A673 (cell line): ENCODE results near the gene DNM1. TPM values are rescaled to one million over a fixed set of nuclear protein-coding genes. Genes with fewer than 3 reads are reported as not detected.

Experiments
- BruUV-seq: library from RNA; stranded (reverse); fragments of 400-500 nt; replicated peaks from 2 replicates; lab custom pipeline; 2021; lab: Mats Ljungman, UMichigan
- CTCF ChIA-PET: fragments of 300-600 bp; sonication (Branson Sonifier 250); formaldehyde crosslinking; loops from one replicate; lab custom pipeline; 2022; ENCODE audit warnings: antibody characterized with exemption; lab: Charles Lee
- POLR2A ChIA-PET: fragments of 300-600 bp; sonication (Branson Sonifier 250); formaldehyde crosslinking; loops from one replicate; lab custom pipeline; 2022; ENCODE audit warnings: antibody characterized with exemption; ENCODE audit not compliant: low non-redundant PET; lab: Charles Lee
- DNase-seq: peaks from one replicate; pipeline ENCODE4 v3.0.0-alpha.2; 2015; ENCODE audit warnings: low spot score
- H3K27ac ChIP-seq: fragments of 200-600 bp; sonication (generic); 2 replicates; pipeline ENCODE4 v1.5.1; 2016; ENCODE audit warnings: mixed run types, low read depth, mild to moderate bottlenecking, mixed read lengths, antibody characterized with exemption, low read length; ENCODE audit not compliant: poor library complexity, severe bottlenecking
- H3K27me3 ChIP-seq: fragments of 200-600 bp; sonication (generic); replicated peaks from 2 replicates; pipeline ENCODE4 v1.6.1; 2017; ENCODE audit warnings: mixed run types, low read depth, mild to moderate bottlenecking, mixed read lengths, antibody characterized with exemption, low read length; ENCODE audit not compliant: insufficient read depth, poor library complexity
- H3K36me3 ChIP-seq: fragments of 200-600 bp; sonication (generic); 2 replicates; pipeline ENCODE4 v1.6.1; 2016; ENCODE audit warnings: mixed run types, mild to moderate bottlenecking, mixed read lengths, antibody characterized with exemption, low read length; ENCODE audit not compliant: insufficient read depth, poor library complexity, severe bottlenecking
- H3K4me1 ChIP-seq: fragments of 200-600 bp; sonication (generic); 2 replicates; pipeline ENCODE4 v1.6.1; 2017; ENCODE audit warnings: mixed run types, mild to moderate bottlenecking, mixed read lengths, antibody characterized with exemption, low read length; ENCODE audit not compliant: insufficient read depth, poor library complexity, severe bottlenecking
- H3K4me3 ChIP-seq: fragments of 200-600 bp; sonication (generic); 2 replicates; pipeline ENCODE4 v1.5.1; 2016; ENCODE audit warnings: low read depth, mixed run types, mild to moderate bottlenecking, mixed read lengths, low read length; ENCODE audit not compliant: poor library complexity, severe bottlenecking
- H3K9me3 ChIP-seq: fragments of 200-600 bp; sonication (generic); 2 replicates; pipeline ENCODE4 v1.6.1; 2016; ENCODE audit warnings: mixed run types, low read depth, mild to moderate bottlenecking, mixed read lengths, antibody characterized with exemption, low read length; ENCODE audit not compliant: poor library complexity, severe bottlenecking
- EZH2 ChIP-seq: fragments of 200-600 bp; sonication (generic); IDR thresholded peaks from 2 replicates; pipeline ENCODE4 v1.6.1; 2017; ENCODE audit warnings: borderline replicate concordance, low read depth, mild to moderate bottlenecking, mixed read lengths, antibody characterized with exemption, low read length; ENCODE audit not compliant: poor library complexity, severe bottlenecking
- intact Hi-C: fragments of 100-400 bp; cut with micrococcal nuclease; formaldehyde crosslinking; loops from one replicate; pipeline ENCODE4 v1.10.0; 2022; ENCODE audit not compliant: unreplicated experiment
- total RNA-seq: library from RNA; stranded (reverse); gene quantifications from 2 replicates; pipeline ENCODE4 v1.2.3, GENCODE V29; 2021
- TF ChIP-seq, protein P1 (sequence below): fragments of 300-800, 200-600 bp; sonication (generic); conservative IDR thresholded peaks from 2 replicates; pipeline ENCODE4 v1.5.1; 2017; ENCODE audit warnings: low read depth, mild to moderate bottlenecking, antibody characterized with exemption, low read length, moderate library complexity, mixed read lengths

Gene DNM1
- total RNA-seq, 1 experiment from 2014 or later = 7.6 TPM

- intact Hi-C loops = no loop called here
- Histone ChIP-seq H3K27ac (no peak overlapping the region), H3K36me3 (no peaks in the 10 kb centered on the region), H3K4me1 (no peaks in the 10 kb centered on the region), H3K9me3 (no peaks in the 10 kb centered on the region), H3K4me3 (no peak overlapping the region), H3K27me3 (no peaks in the 10 kb centered on the region)
- BruUV-seq = no TSS peak
- POLR2A ChIA-PET = no interaction called here
- no peak for DNase-seq
- CTCF ChIA-PET = no interaction called here
- TF ChIP-seq EZH2 = no peak
- TF ChIP-seq, protein P1, sequence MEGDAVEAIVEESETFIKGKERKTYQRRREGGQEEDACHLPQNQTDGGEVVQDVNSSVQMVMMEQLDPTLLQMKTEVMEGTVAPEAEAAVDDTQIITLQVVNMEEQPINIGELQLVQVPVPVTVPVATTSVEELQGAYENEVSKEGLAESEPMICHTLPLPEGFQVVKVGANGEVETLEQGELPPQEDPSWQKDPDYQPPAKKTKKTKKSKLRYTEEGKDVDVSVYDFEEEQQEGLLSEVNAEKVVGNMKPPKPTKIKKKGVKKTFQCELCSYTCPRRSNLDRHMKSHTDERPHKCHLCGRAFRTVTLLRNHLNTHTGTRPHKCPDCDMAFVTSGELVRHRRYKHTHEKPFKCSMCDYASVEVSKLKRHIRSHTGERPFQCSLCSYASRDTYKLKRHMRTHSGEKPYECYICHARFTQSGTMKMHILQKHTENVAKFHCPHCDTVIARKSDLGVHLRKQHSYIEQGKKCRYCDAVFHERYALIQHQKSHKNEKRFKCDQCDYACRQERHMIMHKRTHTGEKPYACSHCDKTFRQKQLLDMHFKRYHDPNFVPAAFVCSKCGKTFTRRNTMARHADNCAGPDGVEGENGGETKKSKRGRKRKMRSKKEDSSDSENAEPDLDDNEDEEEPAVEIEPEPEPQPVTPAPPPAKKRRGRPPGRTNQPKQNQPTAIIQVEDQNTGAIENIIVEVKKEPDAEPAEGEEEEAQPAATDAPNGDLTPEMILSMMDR = no peak
These were observed 79.3 kb downstream of the DNM1 start for GRCh38 chr9:128282500-128282899.

- H3K27ac ChIP-seq = no peak overlapping the region
- no peaks in the 10 kb centered on the region for H3K9me3 ChIP-seq
- H3K36me3 ChIP-seq = no peaks in the 10 kb centered on the region
- no TSS peak for BruUV-seq
- no peak for DNase-seq
- no peaks in the 10 kb centered on the region for H3K4me1 ChIP-seq
- no peaks in the 10 kb centered on the region for H3K27me3 ChIP-seq
- POLR2A ChIA-PET = no interaction called here
- no peak overlapping the region for H3K4me3 ChIP-seq
- TF ChIP-seq EZH2 = no peak
- TF ChIP-seq, protein P1 = no peak
- CTCF ChIA-PET = interaction anchor here (0.5 kb wide), 1 partner anchor 126 kb away, joined by 8 read pairs; no protein-coding TSS in a partner anchor
- intact Hi-C loops = no loop called here
These were observed 82.0 kb downstream of the DNM1 start for GRCh38 chr9:128285033-128285784.

DNA sequence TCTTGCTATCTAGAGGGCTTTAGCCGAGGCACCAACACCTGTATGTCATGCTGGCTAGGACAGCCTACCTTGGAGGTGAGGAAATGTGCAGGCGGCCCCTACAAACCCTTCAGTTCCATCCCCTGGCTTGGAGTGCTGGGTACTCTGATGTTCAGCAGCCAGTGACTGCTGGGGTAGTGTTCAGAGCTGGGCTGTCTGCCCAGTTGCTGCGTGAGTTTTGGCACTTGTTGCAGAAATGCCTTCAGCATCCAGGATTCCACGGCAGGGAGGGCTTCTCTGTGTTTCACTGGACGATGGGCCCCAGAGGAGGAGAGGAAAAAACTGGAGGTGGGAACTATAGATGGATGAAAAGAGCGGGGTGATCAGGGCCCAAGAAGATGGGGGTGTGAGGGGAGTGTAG lies 83.3 kb downstream of the DNM1 start:
- TF ChIP-seq, protein P1 = no peak
- TF ChIP-seq EZH2 = no peak
- CTCF ChIA-PET = interaction anchor here (0.6 kb wide), 1 partner anchor 355 kb away, joined by 8 read pairs; no protein-coding TSS in a partner anchor
- POLR2A ChIA-PET = interaction anchor here (0.6 kb wide), 1 partner anchor 13 kb away, joined by 8 read pairs; no protein-coding TSS in a partner anchor
- H3K4me1 ChIP-seq = no peaks in the 10 kb centered on the region
- H3K27me3 ChIP-seq = no peaks in the 10 kb centered on the region
- DNase-seq = no peak
- H3K9me3 ChIP-seq = no peaks in the 10 kb centered on the region
- BruUV-seq = no TSS peak
- no peak overlapping the region for H3K4me3 ChIP-seq
- H3K27ac ChIP-seq = no peak overlapping the region
- intact Hi-C loops = no loop called here
- H3K36me3 ChIP-seq = no peaks in the 10 kb centered on the region
